Dermis blood vessel endothelial cell (primary cell): ENCODE results near the gene ATP5F1D. TPM values are rescaled to one million over a fixed set of nuclear protein-coding genes. Genes with fewer than 3 reads are reported as not detected.

Source experiments
- DNase-seq: peaks from one replicate; pipeline ENCODE4 v3.0.0; 2010
- total RNA-seq: library from RNA; depleted of rRNA; stranded (reverse); fragments of >200 nt; gene quantifications from 2 replicates; pipeline ENCODE4 v1.2.3, GENCODE V29; 2014

ATP5F1D gene
- total RNA-seq, 1 donor from 2014 or later = 19.9 TPM

- peak; percentile 95 for DNase-seq
These were observed 6.7 kb downstream of the ATP5F1D start, which contains the start of gene MIDN for GRCh38 chr19:1248139-1248785. TSS of gene MIDN (plus strand) at chr19:1248583. CDS start at chr19:1250297, 1,714 bp downstream.

GRCh38 chr19:1248786-1249297 is 7.3 kb downstream of the ATP5F1D start:
- DNase-seq = peak; percentile 82

GRCh38 chr19:1249298-1249989 is 7.9 kb downstream of the ATP5F1D start:
- DNase-seq = peak; percentile 96

- no peak for DNase-seq
These were observed 8.5 kb downstream of the ATP5F1D start for GRCh38 chr19:1249990-1250436.

- peak; percentile 65 for DNase-seq
These were observed 9.1 kb downstream of the ATP5F1D start for GRCh38 chr19:1250437-1251260.

GRCh38 chr19:1251330-1252220 is 10.0 kb downstream of the ATP5F1D start:
- peak; percentile 77 for DNase-seq

- peak; percentile 86 for DNase-seq
These were observed 10.8 kb downstream of the ATP5F1D start for GRCh38 chr19:1252221-1252820.

GRCh38 chr19:1252821-1253513 is 11.4 kb downstream of the ATP5F1D start:
- DNase-seq = peak; percentile 89

GRCh38 chr19:1253514-1254080 is 12.0 kb downstream of the ATP5F1D start:
- no peak for DNase-seq

- no peak for DNase-seq
These were observed 12.6 kb downstream of the ATP5F1D start for GRCh38 chr19:1254081-1254527.

GRCh38 chr19:1254530-1255185 is 13.1 kb downstream of the ATP5F1D start:
- no peak for DNase-seq

- DNase-seq = no peak
These were observed 13.9 kb downstream of the ATP5F1D start for GRCh38 chr19:1255186-1256161.

- DNase-seq = no peak
These were observed 15.3 kb downstream of the ATP5F1D start for GRCh38 chr19:1256646-1257474.

GRCh38 chr19:1257475-1258162 is 16.1 kb downstream of the ATP5F1D start:
- no peak for DNase-seq

GRCh38 chr19:1258163-1258492 is 16.6 kb downstream of the ATP5F1D start:
- DNase-seq = no peak

GRCh38 chr19:1258707-1259205 is 17.2 kb downstream of the ATP5F1D start:
- no peak for DNase-seq
